ENCODE results near the gene TOMM70. TPM values are rescaled to one million over a fixed set of nuclear protein-coding genes. Genes with fewer than 3 reads are reported as not detected.

Gene TOMM70
- total and polyA plus RNA-seq, 10 of the 15 experiments (the other 5 are each of a cell fraction or from before 2014, with no cell fraction given): 12.7 to 64.1 (median 41.3) TPM

GRCh38 chr3:100400780-100401673, at the start of gene TOMM70, which contains the start of gene LNP1 (continued):
- TF ChIP-seq ZBED1 (IDR thresholded peaks at IDR 0.05; ENCODE audit: borderline replicate concordance): no peak; the same call in 1 of the 2 replicates
- TF ChIP-seq SREBF1 (IDR thresholded peaks at IDR 0.05; ENCODE audit: low read length): peak; percentile 80; the same call in 1 of the 2 replicates
- TF ChIP-seq, protein P1, sequence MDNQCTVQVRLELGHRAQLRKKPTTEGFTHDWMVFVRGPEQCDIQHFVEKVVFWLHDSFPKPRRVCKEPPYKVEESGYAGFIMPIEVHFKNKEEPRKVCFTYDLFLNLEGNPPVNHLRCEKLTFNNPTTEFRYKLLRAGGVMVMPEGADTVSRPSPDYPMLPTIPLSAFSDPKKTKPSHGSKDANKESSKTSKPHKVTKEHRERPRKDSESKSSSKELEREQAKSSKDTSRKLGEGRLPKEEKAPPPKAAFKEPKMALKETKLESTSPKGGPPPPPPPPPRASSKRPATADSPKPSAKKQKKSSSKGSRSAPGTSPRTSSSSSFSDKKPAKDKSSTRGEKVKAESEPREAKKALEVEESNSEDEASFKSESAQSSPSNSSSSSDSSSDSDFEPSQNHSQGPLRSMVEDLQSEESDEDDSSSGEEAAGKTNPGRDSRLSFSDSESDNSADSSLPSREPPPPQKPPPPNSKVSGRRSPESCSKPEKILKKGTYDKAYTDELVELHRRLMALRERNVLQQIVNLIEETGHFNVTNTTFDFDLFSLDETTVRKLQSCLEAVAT (IDR thresholded peaks at IDR 0.05): peak; percentile 81
- TF ChIP-seq, protein P2, sequence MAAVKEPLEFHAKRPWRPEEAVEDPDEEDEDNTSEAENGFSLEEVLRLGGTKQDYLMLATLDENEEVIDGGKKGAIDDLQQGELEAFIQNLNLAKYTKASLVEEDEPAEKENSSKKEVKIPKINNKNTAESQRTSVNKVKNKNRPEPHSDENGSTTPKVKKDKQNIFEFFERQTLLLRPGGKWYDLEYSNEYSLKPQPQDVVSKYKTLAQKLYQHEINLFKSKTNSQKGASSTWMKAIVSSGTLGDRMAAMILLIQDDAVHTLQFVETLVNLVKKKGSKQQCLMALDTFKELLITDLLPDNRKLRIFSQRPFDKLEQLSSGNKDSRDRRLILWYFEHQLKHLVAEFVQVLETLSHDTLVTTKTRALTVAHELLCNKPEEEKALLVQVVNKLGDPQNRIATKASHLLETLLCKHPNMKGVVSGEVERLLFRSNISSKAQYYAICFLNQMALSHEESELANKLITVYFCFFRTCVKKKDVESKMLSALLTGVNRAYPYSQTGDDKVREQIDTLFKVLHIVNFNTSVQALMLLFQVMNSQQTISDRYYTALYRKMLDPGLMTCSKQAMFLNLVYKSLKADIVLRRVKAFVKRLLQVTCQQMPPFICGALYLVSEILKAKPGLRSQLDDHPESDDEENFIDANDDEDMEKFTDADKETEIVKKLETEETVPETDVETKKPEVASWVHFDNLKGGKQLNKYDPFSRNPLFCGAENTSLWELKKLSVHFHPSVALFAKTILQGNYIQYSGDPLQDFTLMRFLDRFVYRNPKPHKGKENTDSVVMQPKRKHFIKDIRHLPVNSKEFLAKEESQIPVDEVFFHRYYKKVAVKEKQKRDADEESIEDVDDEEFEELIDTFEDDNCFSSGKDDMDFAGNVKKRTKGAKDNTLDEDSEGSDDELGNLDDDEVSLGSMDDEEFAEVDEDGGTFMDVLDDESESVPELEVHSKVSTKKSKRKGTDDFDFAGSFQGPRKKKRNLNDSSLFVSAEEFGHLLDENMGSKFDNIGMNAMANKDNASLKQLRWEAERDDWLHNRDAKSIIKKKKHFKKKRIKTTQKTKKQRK (IDR thresholded peaks at IDR 0.05; ENCODE audit: low read depth, low read length): no peak
- no peak for TF ChIP-seq KAT2A (conservative IDR thresholded peaks at IDR 0.05; ENCODE audit: control insufficient read depth, low read depth, low read length)
- no peak for TF ChIP-seq CTCF (IDR thresholded peaks at IDR 0.05 in 2 of 3, conservative IDR thresholded peaks at IDR 0.05 in 1 of 3; ENCODE audit: control insufficient read depth in 2 of 3, extremely low read depth in 1 of 3, insufficient read depth in 1 of 3, low read depth in 3 of 3, low read length in 3 of 3)
- peak; percentile 99 for TF ChIP-seq NR2C1 (IDR thresholded peaks at IDR 0.05)
- TF ChIP-seq BHLHE40 (IDR thresholded peaks at IDR 0.05; ENCODE audit: borderline replicate concordance in 1 of 2, low read depth in 2 of 2, low read length in 1 of 2): peak; percentile 43 to 54; a peak in 2 of 4 replicates
- TF ChIP-seq NFYA (IDR thresholded peaks at IDR 0.05; ENCODE audit: borderline replicate concordance, low read depth, low read length): no peak
- TF ChIP-seq JUNB (IDR thresholded peaks at IDR 0.05): no peak
- TF ChIP-seq USF1 (IDR thresholded peaks at IDR 0.05; ENCODE audit: borderline replicate concordance, extremely low read length, insufficient read depth, low read depth, low read length): no peak
- TF ChIP-seq ZNF274 (IDR thresholded peaks at IDR 0.05; ENCODE audit: insufficient read depth, insufficient read length): no peak
- no peak for TF ChIP-seq ETV6 (conservative IDR thresholded peaks at IDR 0.05 in 1 of 2, IDR thresholded peaks at IDR 0.05 in 1 of 2; ENCODE audit: borderline replicate concordance in 1 of 2, low read depth in 1 of 2)
- peak; percentile 88 for TF ChIP-seq PML (IDR thresholded peaks at IDR 0.05; ENCODE audit: low read length)
- TF ChIP-seq ZBTB11 (CRISPR knock-in tag; IDR thresholded peaks at IDR 0.05): no peak
- TF ChIP-seq LARP7 (IDR thresholded peaks at IDR 0.05): no peak
- peak; percentile 99 for TF ChIP-seq NR2F1 (conservative IDR thresholded peaks at IDR 0.05)
